ENCODE results near the gene DSCAM.

DNA sequence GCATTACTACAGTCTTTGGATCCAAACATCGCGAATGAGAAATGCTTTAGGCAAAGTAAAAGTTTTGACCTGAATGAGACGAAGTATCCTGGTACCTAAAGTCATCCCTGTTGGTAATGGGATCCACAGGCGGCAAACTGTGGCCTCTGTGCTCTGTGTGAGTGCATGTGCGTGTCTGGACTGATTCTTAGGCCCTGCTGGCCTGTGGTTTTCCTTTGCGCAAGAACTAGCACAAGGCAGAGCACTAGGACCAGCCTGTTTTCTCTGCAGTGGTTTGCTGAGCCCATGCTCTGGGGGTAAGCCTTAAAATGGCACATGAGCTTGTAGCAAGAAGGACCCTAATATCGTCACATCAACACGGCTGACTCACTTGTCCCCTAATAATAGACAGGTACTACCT is 251.2 kb downstream of the DSCAM start:
- TF ChIP-seq, protein P1, sequence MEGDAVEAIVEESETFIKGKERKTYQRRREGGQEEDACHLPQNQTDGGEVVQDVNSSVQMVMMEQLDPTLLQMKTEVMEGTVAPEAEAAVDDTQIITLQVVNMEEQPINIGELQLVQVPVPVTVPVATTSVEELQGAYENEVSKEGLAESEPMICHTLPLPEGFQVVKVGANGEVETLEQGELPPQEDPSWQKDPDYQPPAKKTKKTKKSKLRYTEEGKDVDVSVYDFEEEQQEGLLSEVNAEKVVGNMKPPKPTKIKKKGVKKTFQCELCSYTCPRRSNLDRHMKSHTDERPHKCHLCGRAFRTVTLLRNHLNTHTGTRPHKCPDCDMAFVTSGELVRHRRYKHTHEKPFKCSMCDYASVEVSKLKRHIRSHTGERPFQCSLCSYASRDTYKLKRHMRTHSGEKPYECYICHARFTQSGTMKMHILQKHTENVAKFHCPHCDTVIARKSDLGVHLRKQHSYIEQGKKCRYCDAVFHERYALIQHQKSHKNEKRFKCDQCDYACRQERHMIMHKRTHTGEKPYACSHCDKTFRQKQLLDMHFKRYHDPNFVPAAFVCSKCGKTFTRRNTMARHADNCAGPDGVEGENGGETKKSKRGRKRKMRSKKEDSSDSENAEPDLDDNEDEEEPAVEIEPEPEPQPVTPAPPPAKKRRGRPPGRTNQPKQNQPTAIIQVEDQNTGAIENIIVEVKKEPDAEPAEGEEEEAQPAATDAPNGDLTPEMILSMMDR (IDR thresholded peaks at IDR 0.05), result no peak
- TF ChIP-seq POLR2A (IDR thresholded peaks at IDR 0.05), result no peak
